IPS DF 4.7 (cell line): ENCODE measurements around the gene NUMA1.

Source experiments
- DNase-seq: peaks from one replicate; pipeline ENCODE4 v3.0.0-alpha.2; 2013; ENCODE audit warnings: low spot score; ENCODE audit errors: extremely low read depth

Gene NUMA1

DNA sequence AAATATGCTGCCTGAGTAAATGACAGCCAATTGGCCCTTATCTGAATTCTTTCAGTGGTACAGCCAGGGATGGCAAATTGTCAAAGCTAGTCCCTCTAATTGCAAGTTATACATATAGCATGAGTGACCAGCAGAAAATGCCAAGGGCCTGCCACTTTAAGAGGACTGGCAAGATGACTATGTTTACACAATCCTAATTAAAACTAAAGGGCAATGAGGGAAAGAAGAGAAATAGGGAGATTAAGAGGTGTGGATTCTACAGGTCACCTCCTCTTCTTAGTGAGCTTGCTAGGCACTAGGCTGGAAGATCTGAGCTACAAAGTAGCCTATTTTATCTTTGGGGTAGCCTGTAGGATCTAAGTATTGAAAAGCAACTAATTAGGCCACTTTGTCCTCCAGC, 13.5 kb downstream of the NUMA1 start:
- no peak for DNase-seq

DNA sequence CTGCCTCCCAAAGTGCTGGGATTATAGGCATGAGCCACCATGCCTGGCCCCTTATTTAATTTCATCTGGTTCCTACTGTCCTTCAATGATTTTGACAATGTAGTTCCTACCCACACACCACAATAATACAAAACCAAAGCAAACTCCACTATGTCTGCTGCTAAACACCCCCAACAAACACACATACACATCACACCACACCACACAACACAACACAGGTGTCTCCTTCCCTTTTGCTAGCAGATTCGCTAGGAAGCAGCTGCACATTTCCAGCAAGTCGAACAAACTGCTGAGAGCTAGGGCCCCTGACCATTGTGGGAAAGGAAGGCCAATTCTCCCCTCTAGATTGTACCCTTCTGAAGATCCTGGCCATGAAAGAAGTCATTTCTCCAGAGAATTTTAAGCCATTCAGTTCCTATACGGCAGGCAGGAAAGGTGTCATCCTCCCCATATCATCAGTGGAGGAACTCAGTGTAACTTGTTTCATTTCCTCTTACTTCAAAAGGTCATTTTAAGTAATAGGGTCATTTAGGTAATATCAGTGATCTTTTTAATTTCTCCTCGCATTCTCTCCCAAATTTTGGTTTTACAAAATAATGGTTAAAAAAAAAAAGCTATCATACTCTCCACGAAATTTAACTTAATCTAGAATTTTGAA, 18.5 kb downstream of the NUMA1 start:
- no peak for DNase-seq

DNA sequence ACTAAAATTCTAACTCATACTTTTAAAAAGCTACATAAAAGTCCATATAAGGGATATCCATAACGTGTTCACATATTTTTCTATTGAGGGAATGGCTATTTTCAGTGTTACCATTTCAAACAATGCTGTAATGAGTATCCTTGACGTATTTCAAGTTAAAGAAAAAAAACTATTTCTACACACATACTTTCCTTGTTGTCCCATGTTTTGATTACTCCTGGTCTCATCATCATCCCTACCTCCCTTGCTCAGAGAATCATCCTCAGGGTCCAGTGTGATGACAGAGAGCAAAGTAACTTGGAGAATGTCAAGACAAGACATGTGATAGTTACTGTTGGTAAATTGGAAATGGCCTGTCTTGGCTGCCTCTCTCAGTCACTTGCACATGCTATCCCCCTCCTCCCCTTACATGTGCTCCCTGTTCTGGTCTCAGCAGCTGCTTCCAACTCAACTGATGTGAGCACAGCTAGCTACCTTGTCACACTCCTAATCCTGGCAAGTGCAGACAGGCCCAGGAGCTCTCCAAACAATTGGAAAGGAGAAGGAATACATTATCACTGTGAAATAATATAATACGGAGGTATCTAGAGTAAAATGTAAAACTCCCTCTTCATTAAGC, 21.8 kb downstream of the NUMA1 start:
- no peak for DNase-seq

DNA sequence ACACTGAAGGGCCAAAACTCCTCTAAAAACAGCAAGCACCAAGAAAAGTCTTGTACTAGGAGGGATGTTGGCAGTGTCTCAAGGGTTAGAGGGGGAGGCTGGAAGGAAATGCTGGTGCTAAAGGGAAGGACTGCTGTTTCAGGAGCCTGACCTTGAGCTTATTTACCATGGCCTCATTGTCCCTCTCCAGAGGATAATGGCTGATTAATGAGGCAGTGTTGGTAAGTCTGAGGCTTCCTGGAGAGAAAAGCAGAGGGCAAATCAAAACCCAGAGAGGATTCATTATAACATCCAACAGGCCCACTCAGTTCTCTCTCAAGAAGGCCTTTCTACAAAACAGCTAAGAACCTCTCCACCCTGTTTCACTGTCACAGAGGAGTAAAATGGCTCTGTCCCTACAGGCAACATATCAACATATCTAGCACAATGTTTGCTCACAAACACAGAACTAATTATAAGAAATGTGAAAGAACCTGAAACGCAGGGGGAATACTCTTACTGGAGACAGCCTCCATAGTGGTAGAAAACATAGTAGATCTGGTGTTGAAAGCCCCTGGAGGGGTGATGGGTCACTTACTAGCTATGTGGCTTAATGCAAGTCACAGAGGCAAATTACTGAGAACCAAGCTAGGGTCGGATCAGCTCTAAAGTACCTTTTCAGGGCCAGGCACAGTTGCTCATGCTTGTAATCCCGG, 31.4 kb downstream of the NUMA1 start:
- DNase-seq: no peak

DNA sequence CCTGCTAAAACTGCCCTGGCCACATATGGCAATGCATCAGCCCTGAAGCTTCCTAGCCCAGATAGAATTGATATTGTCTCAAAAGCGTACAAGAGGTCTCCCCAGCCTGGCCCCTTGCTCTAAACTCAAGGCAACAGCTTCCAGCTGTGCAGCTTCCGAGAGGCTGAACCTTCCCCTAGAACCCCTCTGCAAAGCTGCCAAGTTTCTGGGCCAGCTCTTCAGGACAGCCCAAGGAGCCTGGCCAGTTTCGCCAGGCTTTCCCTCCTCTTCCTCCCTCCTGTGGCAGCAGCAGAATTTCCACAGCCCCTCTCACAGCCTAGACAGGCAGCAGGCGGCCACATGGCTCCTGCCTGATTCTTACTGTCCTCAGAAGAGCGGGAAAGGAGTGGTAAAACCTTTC, 34.5 kb downstream of the NUMA1 start:
- DNase-seq: no peak

DNA sequence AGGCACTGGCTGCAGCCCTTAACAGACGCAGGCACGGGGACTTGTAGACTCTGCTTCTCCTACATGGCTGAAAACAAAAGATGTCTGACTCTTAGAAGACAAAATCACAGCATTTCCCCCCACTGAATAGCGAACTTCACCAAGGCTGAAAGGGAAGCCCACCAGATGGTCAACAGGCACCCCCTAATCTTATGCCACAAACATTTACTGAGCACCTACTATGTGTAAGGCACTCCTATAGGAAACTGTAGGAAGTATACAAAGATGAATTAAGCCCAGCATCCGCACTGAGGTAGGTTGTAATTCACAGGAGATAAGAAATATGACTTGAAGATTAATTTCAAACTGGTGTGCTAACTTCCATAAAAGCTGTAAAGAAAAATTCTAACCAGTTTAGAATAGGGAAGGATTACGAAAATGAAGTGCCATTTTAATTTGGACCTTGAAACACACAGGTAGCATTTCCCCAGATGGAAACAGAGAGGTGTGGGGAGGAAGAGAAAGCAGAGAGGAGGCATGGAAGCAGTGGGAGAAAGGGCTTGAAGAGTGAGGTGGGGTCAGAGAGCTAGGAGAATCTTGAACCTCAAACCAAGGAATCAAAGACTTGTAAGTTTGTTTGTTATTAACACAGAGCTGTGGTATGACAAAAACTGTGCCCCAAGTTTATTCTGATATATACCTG, 38.1 kb downstream of the NUMA1 start:
- no peak for DNase-seq

DNA sequence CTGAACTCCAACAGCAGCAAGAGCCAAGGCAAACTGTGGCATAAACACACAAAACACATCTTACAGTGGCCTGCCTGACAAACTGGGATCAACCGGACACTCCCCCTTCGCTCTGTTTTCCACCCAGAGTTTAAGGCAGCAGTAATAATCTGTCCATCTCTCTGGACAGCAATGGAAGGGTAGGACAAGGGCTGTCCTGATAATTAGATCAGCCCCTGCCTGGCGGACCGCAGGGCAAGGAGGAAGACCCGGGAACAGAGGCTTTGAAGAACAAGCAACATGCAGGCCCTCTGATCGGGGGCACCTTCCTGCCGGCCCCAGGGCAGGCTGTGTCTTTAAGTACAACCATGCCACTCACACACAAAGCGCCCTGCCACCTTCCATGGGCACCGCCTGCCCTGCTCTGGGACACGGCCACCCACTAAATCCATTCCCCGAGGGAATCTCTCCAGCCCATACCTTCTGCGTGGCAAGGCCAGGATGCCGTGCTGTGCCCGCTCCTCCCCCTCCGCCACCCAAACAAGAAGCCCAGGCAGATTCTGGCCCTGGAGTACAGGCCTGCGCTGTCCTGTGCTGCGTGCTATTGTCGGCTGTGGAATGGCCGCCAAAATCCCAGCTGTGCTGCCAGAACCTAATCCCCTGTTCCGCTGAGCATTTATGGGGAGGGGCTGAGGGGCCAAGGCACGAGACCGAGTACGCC, 38.8 kb downstream of the NUMA1 start:
- no peak for DNase-seq

DNA sequence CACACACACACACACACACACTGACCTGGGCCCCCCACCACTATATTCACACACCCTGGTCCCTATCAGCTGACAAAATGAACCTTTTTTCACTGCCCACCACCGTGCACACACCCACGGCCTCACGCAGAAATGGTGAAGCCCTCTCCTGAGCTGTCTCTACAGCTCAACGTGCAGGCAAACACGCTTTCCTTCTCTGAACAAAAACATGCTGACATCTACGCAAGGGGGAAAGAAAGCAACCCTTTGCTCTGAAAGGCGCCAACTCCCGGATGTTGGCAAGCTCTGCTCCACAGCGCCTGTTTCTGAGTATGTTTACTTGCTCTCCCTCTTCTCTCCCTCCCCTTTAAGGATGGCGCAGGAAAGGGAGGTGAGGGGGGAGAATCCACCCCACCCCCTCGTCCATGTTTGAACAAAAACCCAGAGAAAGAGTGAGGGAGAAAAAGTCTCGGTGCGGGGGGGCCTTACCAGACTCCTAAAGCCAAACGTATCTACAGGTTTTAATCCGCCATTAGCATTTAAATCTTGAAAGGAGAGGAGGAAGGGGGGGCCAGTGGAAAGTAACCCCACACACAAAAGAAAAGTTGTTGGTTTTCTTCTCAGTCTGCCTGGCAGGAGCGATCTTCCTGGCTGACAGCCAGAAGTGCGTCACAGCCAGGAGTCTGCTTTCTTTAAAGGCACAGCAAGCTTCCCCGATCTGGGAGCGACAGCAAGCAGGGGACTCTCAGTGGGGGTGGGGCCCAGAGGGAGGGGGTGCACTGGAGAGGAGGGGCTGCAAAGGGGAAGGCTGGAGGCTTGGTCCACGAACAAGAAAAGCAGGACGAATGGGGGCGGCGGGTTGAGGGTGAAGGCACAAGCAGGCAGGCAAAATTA, 39.6 kb downstream of the NUMA1 start:
- DNase-seq: no peak

DNA sequence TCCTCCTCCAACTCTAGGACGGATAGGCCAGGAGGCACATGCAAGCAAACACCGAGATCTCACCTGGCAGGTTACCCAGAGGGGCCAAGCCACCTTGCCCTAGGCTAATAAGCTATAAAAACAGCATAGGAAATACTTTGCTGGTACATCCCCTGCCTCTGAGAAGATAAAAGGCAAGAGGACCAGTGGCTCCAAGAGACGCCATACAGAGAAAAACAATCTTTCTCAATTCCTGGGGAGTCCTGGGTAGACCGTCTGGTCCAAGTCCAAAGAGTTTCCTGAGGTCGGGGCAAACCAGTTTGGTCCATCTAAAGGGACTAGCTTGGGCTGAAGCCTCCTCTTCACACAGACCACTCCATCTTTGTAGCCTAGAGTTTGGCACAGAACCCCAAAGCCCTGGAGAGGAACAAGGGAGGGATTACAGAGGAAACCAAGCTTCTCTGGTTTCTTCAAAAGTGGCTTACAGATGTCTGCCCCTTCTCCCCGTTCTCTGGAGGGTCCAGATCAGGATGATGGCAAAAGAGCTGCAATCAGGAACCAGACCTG, 40.4 kb downstream of the NUMA1 start:
- no peak for DNase-seq

DNA sequence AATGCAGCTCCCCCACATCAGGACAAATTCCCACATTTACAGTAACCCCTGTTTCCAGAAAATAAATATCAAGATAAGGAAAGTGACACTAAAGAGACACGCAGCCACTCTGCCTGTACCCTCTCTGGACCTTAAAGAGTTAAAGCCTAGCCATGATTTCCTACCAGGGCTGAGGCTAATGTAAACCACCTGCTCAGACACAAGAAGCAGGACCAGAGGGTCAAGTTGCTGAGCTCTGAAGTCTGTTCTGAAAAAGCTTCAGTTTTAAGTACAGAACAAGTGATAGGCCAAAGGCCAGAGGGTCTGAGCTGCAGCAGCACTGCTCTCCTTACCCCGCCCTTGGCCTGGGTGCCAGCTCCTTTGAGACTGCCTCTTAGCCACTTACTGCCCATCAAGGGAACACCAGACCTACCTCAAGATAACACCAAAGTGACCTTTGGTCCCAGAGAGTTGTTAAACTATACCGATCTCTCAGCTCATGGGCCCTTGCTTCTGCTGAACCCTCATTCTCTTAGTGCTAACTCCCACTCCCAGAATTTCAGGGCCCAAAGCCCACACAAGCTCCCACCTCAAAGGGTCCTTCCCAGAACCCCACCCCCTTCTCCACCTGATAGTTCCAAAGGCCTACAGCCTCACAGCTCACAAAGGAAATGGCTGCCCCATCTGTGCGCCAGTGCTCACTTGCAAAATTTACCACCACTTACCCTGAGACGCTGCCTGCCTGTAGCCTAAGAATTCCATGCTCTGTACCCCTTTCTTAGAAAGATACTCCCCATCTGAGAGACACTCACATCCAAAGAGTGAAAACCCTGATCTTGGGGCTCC, 41.1 kb downstream of the NUMA1 start:
- no peak for DNase-seq

DNA sequence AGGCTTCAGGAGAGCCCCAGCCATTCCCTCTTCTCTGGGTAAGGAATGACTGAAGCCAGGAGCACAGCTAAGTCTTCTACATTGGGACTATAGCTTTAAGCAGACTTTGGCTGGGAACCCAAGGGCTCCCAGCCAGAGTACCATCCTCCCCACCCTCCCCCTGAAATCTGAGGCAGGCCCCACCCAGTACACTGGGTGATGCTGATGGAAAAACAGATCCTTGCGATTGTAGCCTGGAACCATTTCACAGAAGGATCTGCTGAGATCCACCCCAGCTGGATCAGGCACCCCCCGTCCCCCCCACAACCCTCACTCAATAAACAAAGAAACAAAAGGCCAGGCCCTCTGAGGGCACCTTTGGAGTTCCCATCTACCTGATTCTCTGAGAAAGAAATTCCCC, 41.9 kb downstream of the NUMA1 start:
- no peak for DNase-seq

DNA sequence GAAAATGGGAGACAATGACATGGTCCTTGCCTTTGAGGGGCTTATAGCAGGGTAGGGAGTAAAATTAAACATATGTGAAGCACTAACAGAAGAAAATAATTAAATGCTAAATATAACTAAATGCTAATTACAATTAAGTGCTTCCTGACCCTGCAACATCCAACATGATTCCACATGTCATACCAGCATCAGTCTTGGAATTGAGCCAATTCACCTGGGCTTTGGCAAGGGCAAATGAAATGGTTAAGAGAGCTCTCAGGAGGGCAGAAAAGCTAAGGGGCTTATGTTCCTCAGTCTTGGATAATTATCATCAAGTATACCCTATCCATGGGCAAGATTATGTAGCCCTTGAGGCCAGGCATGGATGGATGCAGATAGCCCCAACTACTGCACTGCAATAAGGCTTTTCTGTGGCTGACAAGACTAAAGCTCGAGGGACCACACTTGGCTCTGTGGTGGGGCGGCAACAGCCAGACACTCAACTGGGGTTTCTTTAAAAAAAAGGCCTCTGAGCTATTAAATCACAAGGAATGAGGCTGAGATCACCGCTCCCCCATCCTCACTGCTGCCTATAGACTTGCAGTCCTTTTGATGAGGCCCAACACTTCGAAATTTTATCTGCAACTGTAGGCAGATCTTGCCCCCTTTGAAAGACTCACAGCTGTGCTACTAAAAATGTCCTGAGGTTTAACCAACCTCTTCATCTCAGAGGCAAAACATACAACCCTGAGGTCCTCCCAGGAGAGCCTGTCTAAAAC, 42.6 kb downstream of the NUMA1 start:
- no peak for DNase-seq

DNA sequence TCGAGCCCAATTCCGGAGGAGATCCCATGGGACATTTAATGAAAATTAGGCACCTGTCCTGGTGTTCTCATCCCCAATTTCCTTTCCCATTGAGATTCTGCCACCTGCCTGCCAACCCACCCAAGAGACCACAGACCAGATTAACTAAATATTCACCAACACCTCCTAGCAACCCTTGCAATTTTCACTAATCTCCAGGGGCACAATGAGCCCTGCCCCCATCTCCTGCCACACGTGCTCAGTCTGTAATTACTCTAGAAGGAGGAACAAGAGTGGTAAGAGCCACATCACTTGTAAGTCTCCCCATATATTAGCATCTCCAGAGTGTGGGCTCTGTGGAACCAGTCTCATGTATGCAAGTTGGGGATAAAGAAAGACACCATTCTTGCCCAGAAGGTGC, 43.7 kb downstream of the NUMA1 start:
- no peak for DNase-seq

DNA sequence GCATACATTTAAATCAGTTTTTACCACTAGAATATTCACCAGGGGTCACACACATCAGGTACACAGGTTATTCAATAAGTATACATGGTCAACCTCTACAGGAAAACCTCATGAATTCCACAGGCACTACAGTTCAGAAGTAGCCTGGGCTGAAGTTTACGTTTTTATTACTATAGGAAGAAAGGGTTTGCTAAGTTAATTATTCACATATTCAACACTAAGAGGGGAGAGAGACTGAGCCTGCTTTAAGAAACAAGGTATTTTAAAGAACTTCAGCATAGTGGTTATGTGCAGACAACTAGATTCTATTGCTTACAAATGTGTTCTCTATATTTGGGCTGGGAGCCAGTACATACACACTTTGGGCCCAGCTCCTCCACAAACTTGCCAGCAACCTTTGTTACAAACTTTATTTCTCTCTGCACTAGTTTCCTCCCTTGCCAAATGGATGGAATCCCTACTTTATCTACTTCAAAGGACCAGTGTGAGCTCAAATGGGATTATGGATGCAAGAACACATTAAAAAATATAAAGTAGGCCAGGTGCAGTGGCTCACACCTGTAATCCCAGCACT, 49.8 kb downstream of the NUMA1 start:
- DNase-seq: no peak

DNA sequence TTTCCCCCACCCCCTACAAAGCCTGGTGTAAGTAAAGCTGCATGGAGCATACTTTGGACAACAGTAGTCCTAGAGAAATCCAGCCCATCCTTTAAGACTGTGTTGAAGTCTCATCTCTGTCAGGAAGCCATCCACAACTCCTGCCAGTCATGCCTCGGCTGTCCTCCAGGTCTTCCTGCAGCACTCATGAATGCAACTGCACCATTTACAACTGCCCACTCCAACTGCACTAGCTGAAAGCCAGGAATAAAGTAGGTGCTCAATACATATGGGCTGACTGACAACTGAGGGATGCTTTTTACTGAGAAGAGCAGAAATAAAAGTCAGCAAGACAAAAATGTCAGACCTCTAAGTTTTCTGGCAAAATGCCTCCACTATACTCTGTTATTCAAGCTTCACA, 54.3 kb downstream of the NUMA1 start:
- DNase-seq: no peak

DNA sequence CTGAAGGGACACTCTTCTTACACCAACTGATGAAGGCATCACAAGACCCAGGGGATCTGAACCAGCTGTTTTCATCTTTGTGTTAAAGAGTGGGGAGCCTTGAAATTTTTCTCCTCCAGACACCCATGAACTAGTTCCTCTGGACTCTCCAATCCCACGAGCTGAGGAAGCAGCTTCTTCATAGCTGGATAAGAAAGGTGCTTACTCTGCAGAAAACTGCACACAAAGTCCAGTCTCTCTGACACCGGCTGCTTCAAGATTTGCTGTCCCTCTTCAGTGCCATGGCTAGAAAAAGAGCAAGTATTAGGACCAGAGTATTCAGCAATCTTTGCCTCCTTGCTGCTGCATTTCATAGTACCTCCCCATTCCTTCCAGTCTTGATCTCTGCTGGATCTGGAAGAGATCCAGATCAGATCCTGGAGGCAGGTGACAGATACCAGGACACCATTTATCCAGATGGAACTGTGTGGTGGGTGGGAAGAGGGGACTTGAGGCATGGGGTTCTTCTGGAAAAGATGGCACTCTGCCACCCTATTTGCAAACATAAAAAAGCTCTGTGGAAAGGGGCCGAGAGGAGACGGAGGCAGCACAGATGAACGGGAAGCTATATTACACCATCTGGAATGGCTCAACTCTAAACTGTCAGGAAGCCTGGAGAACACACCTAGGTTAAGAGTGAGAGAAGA, 56.1 kb downstream of the NUMA1 start:
- no peak for DNase-seq

DNA sequence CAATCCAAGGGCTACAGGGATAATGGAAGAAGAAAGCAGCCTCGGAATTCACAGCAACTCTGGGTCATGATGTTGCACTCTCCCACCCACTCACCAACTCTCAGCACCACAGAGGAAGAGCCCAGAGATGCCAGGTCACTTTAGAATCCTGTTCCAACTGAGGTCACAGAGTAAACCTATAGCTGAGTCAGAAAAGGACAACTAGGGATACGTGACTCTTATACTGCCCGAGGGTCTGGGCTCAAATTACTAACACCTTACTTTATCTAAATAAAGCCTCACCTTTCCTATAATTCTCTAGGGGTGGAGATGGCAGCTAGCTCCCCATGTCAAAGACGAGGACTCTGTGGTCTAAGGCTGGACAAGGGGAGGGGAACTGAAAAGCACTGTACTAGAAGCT, 57.0 kb downstream of the NUMA1 start:
- DNase-seq: no peak

DNA sequence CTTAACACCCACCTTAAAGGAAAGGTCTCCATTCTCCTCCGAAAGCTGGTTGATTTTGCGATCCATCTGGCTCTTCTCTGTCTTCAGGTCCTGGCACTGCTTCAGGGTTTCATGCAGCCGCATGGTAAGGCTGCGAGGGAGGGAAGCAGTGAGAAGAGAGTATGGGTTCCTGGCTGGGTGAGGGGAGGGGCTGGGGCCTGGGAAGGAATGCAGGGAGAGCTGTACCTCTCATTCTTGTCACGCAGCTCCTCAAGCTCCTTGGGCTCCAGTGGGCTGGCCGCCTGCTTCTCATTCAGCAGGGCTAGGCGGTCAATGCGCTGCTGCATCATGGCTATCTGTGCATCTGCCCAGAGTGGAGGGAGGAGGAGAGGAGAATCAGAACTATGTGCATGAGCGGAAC, 62.2 kb downstream of the NUMA1 start:
- no peak for DNase-seq
